Endothelial cell (in vitro differentiated cells): ENCODE data around the gene TBCK. TPM values are rescaled to one million over a fixed set of nuclear protein-coding genes. Genes with fewer than 3 reads are reported as not detected.

Experiments
- DNase-seq: peaks from one replicate; pipeline ENCODE4 v3.0.0; 2021; ENCODE audit warnings: low spot score
- H3K27ac Mint-ChIP-seq: one replicate; pipeline ENCODE4 v1.8.0; 2021; ENCODE audit warnings: mixed read lengths, inconsistent platforms; ENCODE audit not compliant: unreplicated experiment
- H3K27me3 Mint-ChIP-seq: one replicate; pipeline ENCODE4 v1.8.0; 2021; ENCODE audit warnings: mild to moderate bottlenecking, moderate library complexity, mixed read lengths, inconsistent platforms; ENCODE audit not compliant: unreplicated experiment
- H3K36me3 Mint-ChIP-seq: one replicate; pipeline ENCODE4 v1.8.0; 2021; ENCODE audit warnings: mild to moderate bottlenecking, low read depth, mixed read lengths, inconsistent platforms; ENCODE audit not compliant: unreplicated experiment
- H3K4me1 Mint-ChIP-seq: one replicate; pipeline ENCODE4 v1.8.0; 2021; ENCODE audit warnings: mild to moderate bottlenecking, mixed read lengths, inconsistent platforms; ENCODE audit not compliant: unreplicated experiment
- H3K4me3 Mint-ChIP-seq: one replicate; pipeline ENCODE4 v1.8.0; 2021; ENCODE audit warnings: mild to moderate bottlenecking, mixed read lengths, inconsistent platforms; ENCODE audit not compliant: unreplicated experiment
- H3K9me3 Mint-ChIP-seq: one replicate; pipeline ENCODE4 v1.8.0; 2021; ENCODE audit warnings: mixed read lengths, inconsistent platforms; ENCODE audit not compliant: unreplicated experiment
- total RNA-seq: library from RNA; stranded (reverse); fragmentation: NEBNext Ultra II Directional; extraction: Animal tissue kit (Norgen Biotek cat#: 25700); gene quantifications from one replicate; pipeline ENCODE4 v1.2.1, GENCODE V29; 2021; ENCODE audit not compliant: unreplicated experiment
- TF ChIP-seq, protein P1 (sequence below): fragments of 200-600 bp; sonication (generic); IDR thresholded peaks from one replicate; pipeline ENCODE4 v1.5.0; 2021; ENCODE audit warnings: antibody characterized with exemption; ENCODE audit not compliant: unreplicated experiment

TBCK gene
- total RNA-seq, 1 donor from 2014 or later, result 48.6 TPM

DNA sequence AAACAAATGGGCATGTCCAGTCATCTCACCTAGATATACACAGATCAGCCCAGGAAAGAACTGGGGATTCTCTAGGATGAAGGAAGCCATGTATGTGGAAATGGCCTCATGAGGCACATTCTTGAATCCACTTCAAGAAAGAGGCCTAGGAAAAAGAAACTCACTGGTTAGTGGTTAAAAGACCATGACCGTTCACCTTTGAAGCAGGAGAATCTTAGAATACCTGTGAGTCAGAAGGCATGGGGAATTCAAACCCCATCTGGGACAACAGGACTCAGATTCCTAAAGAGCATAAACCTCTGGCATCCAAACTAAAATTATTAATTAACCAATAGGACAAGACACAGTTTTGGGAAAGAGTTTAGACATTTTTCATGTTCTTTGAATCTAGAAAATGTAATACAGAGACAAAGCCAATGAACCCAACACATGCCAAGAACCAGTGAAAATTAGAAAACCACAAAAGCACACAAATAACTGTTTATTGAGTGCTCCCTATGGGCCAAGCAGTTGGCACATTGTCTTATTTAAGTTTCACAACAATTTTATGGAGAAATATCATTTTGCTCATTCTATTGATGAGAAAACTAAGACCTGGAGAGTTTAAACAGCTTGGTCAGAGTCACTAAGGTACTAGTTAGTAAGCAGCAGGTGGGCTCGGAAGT, 323.2 kb downstream of the TBCK start:
- H3K9me3 Mint-ChIP-seq, result no peaks in the 10 kb centered on the region
- H3K4me1 Mint-ChIP-seq, result no peaks in the 10 kb centered on the region
- H3K4me3 Mint-ChIP-seq, result no peak overlapping the region
- no peaks in the 10 kb centered on the region for H3K27me3 Mint-ChIP-seq
- no peaks in the 10 kb centered on the region for H3K36me3 Mint-ChIP-seq
- H3K27ac Mint-ChIP-seq, result no peak overlapping the region
- DNase-seq, result no peak
- TF ChIP-seq, protein P1, sequence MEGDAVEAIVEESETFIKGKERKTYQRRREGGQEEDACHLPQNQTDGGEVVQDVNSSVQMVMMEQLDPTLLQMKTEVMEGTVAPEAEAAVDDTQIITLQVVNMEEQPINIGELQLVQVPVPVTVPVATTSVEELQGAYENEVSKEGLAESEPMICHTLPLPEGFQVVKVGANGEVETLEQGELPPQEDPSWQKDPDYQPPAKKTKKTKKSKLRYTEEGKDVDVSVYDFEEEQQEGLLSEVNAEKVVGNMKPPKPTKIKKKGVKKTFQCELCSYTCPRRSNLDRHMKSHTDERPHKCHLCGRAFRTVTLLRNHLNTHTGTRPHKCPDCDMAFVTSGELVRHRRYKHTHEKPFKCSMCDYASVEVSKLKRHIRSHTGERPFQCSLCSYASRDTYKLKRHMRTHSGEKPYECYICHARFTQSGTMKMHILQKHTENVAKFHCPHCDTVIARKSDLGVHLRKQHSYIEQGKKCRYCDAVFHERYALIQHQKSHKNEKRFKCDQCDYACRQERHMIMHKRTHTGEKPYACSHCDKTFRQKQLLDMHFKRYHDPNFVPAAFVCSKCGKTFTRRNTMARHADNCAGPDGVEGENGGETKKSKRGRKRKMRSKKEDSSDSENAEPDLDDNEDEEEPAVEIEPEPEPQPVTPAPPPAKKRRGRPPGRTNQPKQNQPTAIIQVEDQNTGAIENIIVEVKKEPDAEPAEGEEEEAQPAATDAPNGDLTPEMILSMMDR, result no peak

- Mint-ChIP-seq H3K4me3 (no peak overlapping the region), H3K9me3 (no peaks in the 10 kb centered on the region), H3K36me3 (no peaks in the 10 kb centered on the region), H3K27ac (no peak overlapping the region), H3K27me3 (no peaks in the 10 kb centered on the region), H3K4me1 (no peaks in the 10 kb centered on the region)
- no peak for DNase-seq
- TF ChIP-seq, protein P1, result no peak
Measured at GRCh38 chr4:105991726-105992125, 324.3 kb downstream of the TBCK start.

Other genes with a start within 250 kb of the TBCK start
- 25.4 TPM for gene AIMP1, start 341 bp upstream of the TBCK start, total RNA-seq
- not detected for gene GIMD1, start 52.6 kb upstream of the TBCK start, total RNA-seq